Limb (tissue), 2 donors: Measurements from ENCODE around the gene MARF1.

Source experiments
- DNase-seq, 2 donors: peaks; one replicate each; pipeline ENCODE4 v3.0.0-alpha.2; 2016; ENCODE audit errors: extremely low spot score in 2 of 2

The MARF1 gene

DNA sequence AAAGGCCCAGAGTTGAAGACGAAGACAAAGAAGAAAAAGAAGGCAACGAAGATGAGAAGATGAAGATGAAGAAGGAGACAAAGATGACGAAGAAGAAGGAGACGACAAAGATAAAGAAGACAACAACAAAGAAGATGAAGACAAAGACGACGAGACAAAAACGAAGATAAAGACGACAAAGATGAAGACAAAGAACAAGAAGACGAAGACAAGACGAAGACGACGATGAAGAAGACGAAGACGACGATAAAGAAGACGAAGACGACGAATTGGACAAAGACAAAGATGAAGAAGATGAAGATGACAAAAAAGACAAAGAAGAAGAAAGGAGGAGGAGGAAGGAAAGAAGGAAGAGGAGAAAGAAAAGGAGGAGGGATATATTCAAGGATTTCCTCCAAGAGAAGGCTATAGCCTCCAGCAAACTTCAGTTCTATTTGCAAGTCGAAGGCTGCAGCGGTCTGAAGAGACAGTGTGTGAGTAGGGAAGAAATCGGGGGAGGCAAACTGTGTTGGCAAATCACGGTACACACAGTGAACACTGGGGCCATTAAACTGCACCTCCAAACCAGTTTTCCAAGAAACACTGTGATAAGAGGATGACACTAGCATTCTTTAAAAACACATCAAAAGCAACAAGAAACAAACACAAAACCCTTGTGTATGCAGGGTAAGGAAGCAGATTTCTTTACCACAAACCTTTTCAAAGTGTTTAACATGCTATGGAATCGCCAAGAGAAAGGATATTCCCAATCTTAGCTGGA, 40.5 kb downstream of the MARF1 start:
- no peak for DNase-seq

DNA sequence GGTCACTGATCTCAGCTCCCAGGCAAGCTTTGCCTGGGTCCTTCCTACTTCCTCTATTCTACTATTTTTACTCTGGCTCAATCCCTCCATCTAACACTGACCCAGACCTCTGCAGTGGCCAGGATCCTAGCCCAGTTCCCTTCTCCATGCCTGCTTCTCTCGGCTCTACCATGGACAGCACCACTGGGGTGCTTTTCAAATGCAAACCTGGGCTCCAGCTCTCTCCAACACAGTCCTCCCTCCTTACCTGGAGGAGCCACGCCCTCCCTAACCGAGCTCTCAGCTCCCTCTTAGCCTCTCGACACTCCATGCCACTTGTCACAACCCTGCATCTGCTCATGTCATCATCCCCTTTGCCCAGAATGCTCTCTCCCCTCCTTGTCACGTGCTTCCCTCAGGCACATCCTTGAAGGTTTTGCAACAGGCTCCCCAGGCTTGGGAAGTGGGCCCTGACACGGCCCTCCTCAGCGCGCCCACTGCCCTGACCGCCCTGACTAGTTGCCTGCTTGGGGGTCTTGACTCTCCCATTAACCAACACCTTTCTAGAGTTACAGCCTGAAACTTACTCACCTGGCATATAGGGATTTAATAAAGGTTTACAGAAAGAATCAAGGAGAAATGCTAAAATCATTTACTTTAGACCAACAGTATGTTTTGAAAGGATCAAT, 41.6 kb downstream of the MARF1 start:
- no peak for DNase-seq

GRCh38 chr16:15599303-15600070, 43.5 kb downstream of the MARF1 start:
- no peak for DNase-seq

DNA sequence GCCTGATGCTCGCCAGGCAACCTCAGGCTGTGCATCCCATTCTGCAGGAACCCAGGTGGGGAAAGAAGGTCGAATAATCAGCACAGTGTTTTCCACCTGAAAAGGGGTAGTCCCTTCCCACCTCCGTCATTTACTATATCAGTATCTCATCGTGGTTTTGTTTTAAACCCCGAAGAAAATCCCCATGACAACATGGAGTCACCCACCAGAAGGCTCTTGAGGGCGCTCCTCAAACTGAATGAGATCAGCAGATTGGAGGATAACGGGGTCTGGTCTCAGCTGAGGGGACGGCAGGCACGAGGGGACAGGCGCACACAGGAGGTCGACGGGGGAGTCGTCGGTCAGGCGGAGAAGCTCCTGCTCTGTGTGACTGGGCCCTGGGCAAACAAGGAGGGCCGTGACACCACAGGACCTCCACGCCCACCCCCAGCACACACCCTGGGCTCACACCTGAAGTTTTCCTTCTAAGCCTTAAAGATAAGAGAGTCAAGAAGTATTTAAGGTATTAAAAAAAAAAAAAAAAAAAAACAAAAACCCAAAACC, 44.2 kb downstream of the MARF1 start:
- no peak for DNase-seq

- DNase-seq = no peak
These were observed 44.9 kb downstream of the MARF1 start for GRCh38 chr16:15597822-15598647.

- DNase-seq = no peak
These were observed 45.8 kb downstream of the MARF1 start for GRCh38 chr16:15597135-15597534.

DNA sequence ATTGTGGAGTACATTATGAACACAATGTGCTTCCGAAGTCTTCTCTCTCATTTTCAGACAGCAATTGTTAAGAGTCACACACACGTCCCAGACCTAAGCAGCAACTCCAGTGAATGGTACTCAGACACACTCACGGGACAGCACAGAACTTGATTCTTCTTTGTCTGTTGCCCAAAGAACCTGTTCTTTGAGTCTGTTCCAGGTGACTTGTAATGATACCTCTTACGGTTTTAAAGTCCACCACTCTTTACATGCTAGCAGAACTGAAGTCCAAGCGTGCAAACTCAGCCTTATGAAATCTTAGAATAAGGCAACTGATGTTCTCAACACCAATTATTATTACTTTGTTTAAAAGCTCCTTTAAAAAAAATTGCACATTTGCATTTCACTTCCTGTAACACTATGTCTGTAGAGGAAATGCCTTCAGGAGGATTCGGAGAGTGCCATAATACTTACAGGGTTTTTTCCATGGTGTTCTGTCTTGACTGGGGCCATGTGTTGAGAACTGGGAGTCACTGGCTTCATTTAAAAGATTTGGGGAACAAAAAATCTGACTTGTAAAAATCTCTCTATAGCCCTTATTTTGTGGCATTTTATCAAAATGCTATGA, 48.1 kb downstream of the MARF1 start:
- DNase-seq = no peak

DNA sequence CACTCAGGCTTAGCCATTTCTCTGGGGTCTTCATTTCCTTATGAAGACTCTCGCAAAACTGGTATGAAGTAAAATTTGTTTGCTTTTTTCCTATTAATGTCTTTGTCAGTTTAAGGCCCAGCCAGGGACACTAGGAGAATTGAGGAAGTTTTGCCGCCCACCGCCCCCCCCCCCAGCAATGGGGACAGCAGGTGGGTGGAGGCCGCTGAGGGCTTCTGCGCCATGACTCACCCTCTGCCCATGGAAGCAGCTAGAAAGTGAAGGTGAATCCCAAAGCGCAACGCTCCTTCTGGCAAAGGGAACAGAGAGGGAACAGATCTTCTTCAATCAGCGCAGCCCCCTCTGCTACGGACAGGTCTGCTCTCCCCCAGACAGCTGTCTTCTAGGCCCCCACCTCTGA, 49.7 kb downstream of the MARF1 start:
- no peak for DNase-seq

DNA sequence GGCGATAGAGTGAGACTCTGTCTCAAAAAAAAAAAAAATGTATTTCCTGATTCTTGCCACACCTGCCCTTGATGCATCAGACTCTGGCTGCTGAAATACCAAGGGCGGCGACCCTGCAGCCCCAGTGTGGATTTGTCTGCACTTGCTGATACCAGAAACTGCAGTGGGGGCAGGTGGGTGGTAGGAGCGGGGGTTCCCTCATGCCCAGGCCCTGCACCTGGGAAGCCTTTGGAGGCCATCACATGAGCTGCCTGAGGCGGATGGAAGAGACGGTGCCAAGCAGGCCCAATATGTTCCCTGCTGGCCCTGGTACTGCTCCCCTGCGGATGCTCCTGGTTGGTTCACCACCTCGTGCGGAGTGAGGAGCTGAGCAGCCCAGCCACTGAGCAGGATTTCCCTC, 50.6 kb downstream of the MARF1 start:
- DNase-seq = no peak

DNA sequence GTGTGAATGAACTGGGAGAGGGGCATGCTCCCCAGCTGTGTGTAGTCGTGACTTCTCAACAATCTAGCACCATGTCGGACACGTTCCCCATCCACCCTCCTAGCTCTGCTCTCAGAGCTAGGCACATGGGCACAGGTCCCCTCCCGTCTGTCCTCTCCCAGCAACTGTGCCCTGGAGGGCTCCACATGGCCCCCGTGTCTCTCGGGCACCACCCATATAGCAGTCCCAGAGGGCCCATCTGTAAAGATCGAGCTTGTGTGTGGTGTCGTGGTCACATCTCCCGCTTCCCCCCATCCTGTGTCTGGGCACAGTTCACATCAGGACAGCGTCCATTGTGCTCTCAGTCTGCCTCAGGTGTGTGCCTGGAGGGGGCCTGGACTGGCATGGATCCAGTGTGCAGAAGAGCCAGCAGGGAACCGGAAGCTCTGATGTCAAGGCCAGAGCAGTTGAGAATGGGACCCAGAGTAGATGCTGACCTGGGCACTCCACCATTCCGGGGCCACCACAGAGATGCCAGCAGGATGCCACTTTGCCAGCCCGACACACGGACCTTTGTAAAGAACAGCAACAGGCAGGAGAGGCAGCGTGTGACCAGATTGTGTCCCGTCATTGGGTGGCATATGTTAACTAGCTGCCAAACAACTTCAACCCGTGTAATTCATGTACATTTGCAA, 55.7 kb downstream of the MARF1 start:
- no peak for DNase-seq

DNA sequence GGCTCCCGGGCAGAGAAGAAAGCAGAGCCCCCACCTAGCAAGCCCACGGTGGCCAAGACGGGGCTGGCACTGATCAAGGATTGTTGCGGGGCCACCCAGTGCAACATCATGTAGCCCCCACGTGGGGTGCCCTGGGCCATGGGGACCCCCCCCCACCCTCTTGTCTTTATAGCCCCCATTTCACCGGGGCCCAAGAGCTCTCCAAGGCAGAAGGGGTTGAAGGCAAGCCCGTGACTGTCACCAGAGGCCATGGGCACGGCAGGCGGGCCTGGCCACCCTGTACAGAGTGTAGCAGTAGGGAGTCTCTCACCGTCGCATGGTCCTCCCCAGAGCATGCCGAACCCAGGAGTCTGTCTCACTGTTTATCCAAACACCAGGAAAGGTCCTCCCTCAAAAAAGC, 56.2 kb downstream of the MARF1 start:
- DNase-seq = no peak

DNA sequence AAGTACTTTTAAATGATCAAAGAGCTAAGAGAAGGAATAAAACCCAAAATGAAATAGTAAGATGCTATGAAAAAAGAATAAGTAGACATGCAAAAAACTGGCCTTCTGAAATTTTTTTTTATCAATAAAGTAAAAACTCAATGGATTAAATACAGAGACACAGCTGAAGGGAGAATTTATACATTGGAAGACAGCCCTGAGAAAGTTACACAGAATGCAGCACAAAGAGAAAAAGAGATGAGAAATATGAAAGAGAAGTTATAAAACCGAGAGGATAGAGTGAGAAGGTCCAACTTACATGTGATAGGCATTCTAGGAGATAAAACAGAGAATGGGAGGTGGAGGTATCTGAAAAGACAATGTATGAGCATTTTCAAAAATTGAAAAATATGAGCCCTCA, 57.0 kb downstream of the MARF1 start:
- no peak for DNase-seq

- DNase-seq = no peak
These were observed 59.4 kb downstream of the MARF1 start for GRCh38 chr16:15583526-15583925.

- no peak for DNase-seq
These were observed 61.7 kb downstream of the MARF1 start for GRCh38 chr16:15581127-15581815.

DNA sequence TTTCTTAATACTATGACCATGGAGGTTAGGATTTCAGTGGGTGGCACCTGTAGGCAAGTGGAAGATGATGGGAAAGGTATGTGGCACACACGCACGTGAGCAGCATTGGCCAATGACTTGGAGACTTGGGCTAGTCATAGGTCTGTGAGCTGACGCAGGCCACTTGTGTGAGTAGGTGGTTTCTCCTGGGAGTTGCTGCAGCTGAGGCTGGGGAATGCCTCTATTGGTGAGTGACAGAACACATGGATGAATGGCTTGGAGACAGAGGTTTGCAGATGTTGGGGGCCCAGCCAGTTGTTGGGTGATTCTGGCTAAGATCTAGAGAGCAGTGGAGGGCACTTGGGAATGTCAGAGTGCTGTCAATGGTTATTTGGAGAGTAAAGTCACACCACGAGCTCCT, 64.1 kb downstream of the MARF1 start:
- no peak for DNase-seq

DNA sequence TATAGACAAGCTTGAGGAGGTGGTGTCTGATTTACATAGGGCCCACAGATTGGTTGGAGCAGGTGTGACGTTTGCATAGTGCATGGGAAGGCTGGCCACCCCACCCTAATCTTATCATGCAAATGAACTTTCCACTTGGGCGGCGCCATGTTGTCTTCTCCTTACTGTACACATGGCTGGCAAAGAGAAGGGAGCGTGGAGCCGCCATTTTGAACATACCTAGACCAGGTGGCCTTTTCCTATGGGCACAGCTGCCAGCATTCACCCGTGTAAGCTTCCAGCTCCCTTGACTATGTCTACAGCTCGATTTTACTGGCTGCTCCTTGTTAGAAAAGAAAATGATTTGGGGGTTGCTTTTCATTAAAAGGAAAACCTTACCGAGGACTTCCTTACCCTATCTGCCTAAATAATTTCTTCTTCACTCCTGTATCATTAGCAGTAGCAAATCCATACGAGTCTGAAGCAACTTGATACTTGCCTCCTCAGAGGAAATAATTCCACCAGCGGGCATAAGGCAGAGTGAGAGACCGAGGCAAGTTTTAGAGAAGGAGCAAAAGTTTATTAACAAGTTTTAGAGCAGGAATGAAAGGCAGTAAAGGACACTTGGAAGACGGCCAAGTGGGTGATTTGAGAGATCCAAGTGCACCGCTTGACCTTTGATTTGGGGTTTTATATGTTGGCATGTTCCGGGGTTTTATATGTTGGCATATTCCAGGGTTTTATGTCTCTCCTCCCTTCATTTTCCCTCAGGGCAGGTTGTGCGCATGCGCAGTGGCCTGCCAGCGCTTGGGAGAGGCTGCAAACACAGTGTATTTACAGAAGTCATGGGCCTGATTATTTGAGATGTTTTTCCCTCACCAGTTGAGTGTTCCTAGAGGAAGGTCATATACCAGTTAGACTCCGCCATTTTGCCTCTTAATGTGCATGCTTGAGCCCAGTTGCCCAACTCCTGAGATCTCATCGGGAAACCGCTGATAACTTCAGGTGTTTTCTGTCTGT, 65.7 kb downstream of the MARF1 start:
- no peak for DNase-seq

- no peak for DNase-seq
These were observed 67.5 kb downstream of the MARF1 start for GRCh38 chr16:15575293-15576049.

- DNase-seq = no peak
These were observed 68.4 kb downstream of the MARF1 start for GRCh38 chr16:15574614-15574948.
